ENCODE measurements around the gene RPL37. TPM values are rescaled to one million over a fixed set of nuclear protein-coding genes. Genes with fewer than 3 reads are reported as not detected.

RPL37 gene
- total and polyA plus RNA-seq, 9 of the 15 experiments (the other 6 are each of a cell fraction or from before 2014, with no cell fraction given) = 2,342 to 7,963 (median 4,091) TPM

DNA sequence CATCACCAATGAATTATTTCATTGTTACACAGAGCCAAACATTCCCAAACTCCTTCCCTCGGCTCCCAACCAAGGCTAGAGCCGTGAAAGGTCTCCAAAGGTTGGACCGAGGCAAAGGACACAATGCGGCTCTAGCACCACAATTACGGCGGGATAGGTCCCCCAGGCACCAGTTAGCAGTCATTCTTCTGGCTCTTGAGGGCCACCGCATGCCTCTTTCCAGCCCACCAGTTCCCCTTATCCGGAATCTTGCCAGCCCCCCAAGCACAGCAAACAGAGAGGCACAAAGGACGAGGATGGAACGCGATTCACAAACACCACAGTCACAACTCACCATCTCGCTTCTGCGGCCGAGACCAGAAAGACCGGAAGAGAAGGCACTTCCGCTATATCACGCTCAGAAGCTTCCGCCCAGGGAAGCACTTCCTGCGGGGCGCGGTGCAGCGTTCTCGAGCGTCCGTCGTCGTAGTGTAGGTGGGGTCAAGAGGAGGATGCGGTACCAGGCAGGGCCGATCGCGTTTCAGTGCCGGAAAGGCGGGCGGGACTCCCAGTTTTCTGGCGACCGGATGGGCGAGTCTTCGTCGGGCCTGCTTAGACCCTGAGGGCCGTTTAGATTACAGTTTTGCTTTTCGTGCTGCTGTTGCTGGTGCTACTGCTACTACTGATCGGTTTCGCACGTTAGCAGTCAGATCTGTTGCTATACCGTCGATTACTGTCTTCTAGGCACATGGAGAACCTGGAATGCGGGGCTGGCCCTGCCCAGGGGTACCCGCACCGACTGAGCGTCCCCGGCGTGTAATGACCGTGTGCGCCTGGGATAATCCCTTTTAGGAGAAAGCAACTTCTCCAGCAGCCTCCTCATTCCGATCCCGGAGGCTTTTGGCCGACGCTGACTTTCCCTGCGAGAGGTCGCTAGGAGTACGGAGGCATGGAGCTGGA, at the start of gene RPL37 (continued):
- TF ChIP-seq, protein P1, sequence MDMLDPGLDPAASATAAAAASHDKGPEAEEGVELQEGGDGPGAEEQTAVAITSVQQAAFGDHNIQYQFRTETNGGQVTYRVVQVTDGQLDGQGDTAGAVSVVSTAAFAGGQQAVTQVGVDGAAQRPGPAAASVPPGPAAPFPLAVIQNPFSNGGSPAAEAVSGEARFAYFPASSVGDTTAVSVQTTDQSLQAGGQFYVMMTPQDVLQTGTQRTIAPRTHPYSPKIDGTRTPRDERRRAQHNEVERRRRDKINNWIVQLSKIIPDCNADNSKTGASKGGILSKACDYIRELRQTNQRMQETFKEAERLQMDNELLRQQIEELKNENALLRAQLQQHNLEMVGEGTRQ (CRISPR knock-in tag; IDR thresholded peaks at IDR 0.05) = no peak
- TF ChIP-seq, protein P2, sequence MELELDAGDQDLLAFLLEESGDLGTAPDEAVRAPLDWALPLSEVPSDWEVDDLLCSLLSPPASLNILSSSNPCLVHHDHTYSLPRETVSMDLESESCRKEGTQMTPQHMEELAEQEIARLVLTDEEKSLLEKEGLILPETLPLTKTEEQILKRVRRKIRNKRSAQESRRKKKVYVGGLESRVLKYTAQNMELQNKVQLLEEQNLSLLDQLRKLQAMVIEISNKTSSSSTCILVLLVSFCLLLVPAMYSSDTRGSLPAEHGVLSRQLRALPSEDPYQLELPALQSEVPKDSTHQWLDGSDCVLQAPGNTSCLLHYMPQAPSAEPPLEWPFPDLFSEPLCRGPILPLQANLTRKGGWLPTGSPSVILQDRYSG (tag; conservative IDR thresholded peaks at IDR 0.05; ENCODE audit: low read depth) = no peak; the same call in 1 of the 2 replicates
- TF ChIP-seq ZNF766 (CRISPR knock-in tag; conservative IDR thresholded peaks at IDR 0.05) (no peak; the same call in 1 of the 2 replicates), ZNF175 (CRISPR knock-in tag; IDR thresholded peaks at IDR 0.05; ENCODE audit: low read depth) (no peak; the same call in 1 of the 2 replicates), MIER1 (IDR thresholded peaks at IDR 0.05; ENCODE audit: low read depth) (peak; percentile 6; the same call in 1 of the 2 replicates), ZNF133 (CRISPR knock-in tag; IDR thresholded peaks at IDR 0.05) (no peak), ZNF79 (CRISPR knock-in tag; IDR thresholded peaks at IDR 0.05; ENCODE audit: low read depth) (no peak), BRD9 (IDR thresholded peaks at IDR 0.05; ENCODE audit: low read depth, partially characterized antibody) (peak; percentile 100), CREBBP (IDR thresholded peaks at IDR 0.05; ENCODE audit: low read depth, low read length) (no peak), KLF10 (CRISPR knock-in tag; IDR thresholded peaks at IDR 0.05) (peak; percentile 85), CCNT2 (IDR thresholded peaks at IDR 0.05; ENCODE audit: borderline replicate concordance, extremely low read depth, insufficient read length, low read depth, low read length) (no peak), ZBTB17 (CRISPR knock-in tag; IDR thresholded peaks at IDR 0.05) (no peak), ZNF445 (CRISPR knock-in tag; IDR thresholded peaks at IDR 0.05; ENCODE audit: low read depth) (no peak), KAT7 (CRISPR knock-in tag; IDR thresholded peaks at IDR 0.05; ENCODE audit: borderline replicate concordance) (peak; percentile 98; the same call in 1 of the 2 replicates), CBFA2T3 (IDR thresholded peaks at IDR 0.05) (peak; percentile 41; the same call in 1 of the 2 replicates)
- TF ChIP-seq, protein P3, sequence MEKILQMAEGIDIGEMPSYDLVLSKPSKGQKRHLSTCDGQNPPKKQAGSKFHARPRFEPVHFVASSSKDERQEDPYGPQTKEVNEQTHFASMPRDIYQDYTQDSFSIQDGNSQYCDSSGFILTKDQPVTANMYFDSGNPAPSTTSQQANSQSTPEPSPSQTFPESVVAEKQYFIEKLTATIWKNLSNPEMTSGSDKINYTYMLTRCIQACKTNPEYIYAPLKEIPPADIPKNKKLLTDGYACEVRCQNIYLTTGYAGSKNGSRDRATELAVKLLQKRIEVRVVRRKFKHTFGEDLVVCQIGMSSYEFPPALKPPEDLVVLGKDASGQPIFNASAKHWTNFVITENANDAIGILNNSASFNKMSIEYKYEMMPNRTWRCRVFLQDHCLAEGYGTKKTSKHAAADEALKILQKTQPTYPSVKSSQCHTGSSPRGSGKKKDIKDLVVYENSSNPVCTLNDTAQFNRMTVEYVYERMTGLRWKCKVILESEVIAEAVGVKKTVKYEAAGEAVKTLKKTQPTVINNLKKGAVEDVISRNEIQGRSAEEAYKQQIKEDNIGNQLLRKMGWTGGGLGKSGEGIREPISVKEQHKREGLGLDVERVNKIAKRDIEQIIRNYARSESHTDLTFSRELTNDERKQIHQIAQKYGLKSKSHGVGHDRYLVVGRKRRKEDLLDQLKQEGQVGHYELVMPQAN (IDR thresholded peaks at IDR 0.05; ENCODE audit: borderline replicate concordance) = peak; percentile 92
- TF ChIP-seq, protein P4, sequence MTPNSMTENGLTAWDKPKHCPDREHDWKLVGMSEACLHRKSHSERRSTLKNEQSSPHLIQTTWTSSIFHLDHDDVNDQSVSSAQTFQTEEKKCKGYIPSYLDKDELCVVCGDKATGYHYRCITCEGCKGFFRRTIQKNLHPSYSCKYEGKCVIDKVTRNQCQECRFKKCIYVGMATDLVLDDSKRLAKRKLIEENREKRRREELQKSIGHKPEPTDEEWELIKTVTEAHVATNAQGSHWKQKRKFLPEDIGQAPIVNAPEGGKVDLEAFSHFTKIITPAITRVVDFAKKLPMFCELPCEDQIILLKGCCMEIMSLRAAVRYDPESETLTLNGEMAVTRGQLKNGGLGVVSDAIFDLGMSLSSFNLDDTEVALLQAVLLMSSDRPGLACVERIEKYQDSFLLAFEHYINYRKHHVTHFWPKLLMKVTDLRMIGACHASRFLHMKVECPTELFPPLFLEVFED (CRISPR knock-in tag; conservative IDR thresholded peaks at IDR 0.05) = peak; percentile 36
- TF ChIP-seq, protein P5, sequence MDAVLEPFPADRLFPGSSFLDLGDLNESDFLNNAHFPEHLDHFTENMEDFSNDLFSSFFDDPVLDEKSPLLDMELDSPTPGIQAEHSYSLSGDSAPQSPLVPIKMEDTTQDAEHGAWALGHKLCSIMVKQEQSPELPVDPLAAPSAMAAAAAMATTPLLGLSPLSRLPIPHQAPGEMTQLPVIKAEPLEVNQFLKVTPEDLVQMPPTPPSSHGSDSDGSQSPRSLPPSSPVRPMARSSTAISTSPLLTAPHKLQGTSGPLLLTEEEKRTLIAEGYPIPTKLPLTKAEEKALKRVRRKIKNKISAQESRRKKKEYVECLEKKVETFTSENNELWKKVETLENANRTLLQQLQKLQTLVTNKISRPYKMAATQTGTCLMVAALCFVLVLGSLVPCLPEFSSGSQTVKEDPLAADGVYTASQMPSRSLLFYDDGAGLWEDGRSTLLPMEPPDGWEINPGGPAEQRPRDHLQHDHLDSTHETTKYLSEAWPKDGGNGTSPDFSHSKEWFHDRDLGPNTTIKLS (IDR thresholded peaks at IDR 0.05; ENCODE audit: borderline replicate concordance, low read depth) = peak; percentile 84
